ENCODE data around the gene ADNP. TPM values are rescaled to one million over a fixed set of nuclear protein-coding genes. Genes with fewer than 3 reads are reported as not detected.
A peak's percentile ranks its signal among the peaks of the same experiment; 100 is the strongest.

ADNP gene
- polyA plus RNA-seq, 1 donor (not counting 4 experiments of a cell fraction or from before 2014, with no cell fraction given): 29.3 TPM

- Histone ChIP-seq H2AFZ (ENCODE audit: control insufficient read depth, low read length) (no peak overlapping the region), H3K9me3 (ENCODE audit: control insufficient read depth, low read depth, low read length) (no peaks in the 10 kb centered on the region), H3K36me3 (ENCODE audit: control insufficient read depth in 2 of 2, extremely low read depth in 1 of 2, insufficient read depth in 2 of 2, low read length in 2 of 2) (no peaks in the 10 kb centered on the region), H3K4me1 (ENCODE audit: control insufficient read depth, extremely low read depth, insufficient read depth, low read length) (peaks cover 56% of the 10 kb centered on the region), H3K9ac (ENCODE audit: control insufficient read depth, extremely low read depth, insufficient read depth, low read length) (no peak overlapping the region), H3K27ac (ENCODE audit: control insufficient read depth, insufficient read depth, low read length) (peak overlapping the region; percentile 77), H3K9me1 (ENCODE audit: control insufficient read depth, extremely low read depth, insufficient read depth, low read length) (peaks cover 2% of the 10 kb centered on the region), H3K4me2 (ENCODE audit: control insufficient read depth, extremely low read depth, insufficient read depth, low read depth, low read length) (no peak overlapping the region), H3K27me3 (ENCODE audit: control insufficient read depth, extremely low read depth, insufficient read depth, low read length) (no peaks in the 10 kb centered on the region), H4K20me1 (ENCODE audit: control insufficient read depth, extremely low read depth, insufficient read depth, low read length) (no peaks in the 10 kb centered on the region), H3K4me3 (ENCODE audit: control insufficient read depth in 2 of 3, extremely low read depth in 1 of 3, insufficient read depth in 2 of 3, low read depth in 1 of 3, low read length in 3 of 3) (no peak overlapping the region), H3K79me2 (ENCODE audit: control insufficient read depth, insufficient read depth, low read length) (no peaks in the 10 kb centered on the region)
- DNase-seq (ENCODE audit: low read depth, low spot score): no peak
- no peak for TF ChIP-seq EZH2 (IDR thresholded peaks at IDR 0.05; ENCODE audit: low read length)
- dilution Hi-C loops (cut with MboI; ENCODE audit: extremely low pct_ligation_motif_present, low sequenced_read_pairs): no loop called here
- FAIRE-seq: no peak
Observed at GRCh38 chr20:50842821-50843220, 88.4 kb downstream of the ADNP start.

Small RNA genes lying within 50 kb of the gene (small RNA-seq; reads per million reads assigned to genes)
- gene TMSB4XP6 (ENCODE audit: insufficient read length in 3 of 3, low read depth in 3 of 3, low replicate concordance in 1 of 3): 0 reads per million in 3 experiments

Other genes with a start within 250 kb of the ADNP start
- gene RIPOR3, start 239.9 kb downstream of the ADNP start, polyA plus RNA-seq: 0.10 to 0.40 TPM (median 0.10 TPM) in 3 replicates
- gene PARD6B, start 199.9 kb downstream of the ADNP start, polyA plus RNA-seq: 1.4 to 2.0 TPM (median 1.4 TPM) in 3 replicates
- 13.8 to 23.1 TPM (median 19.0 TPM) in 3 replicates for gene BCAS4, start 136.4 kb downstream of the ADNP start, polyA plus RNA-seq
- gene DPM1, start 27.1 kb upstream of the ADNP start, polyA plus RNA-seq: 57.2 to 99.4 TPM (median 78.0 TPM) in 3 replicates
- gene MOCS3, start 27.4 kb upstream of the ADNP start, polyA plus RNA-seq: 4.0 to 5.8 TPM (median 4.5 TPM) in 3 replicates
- 2.3 to 4.6 TPM (median 2.5 TPM) in 3 replicates for gene KCNG1, start 91.7 kb upstream of the ADNP start, polyA plus RNA-seq